K562 (cell line): Measurements from ENCODE around the gene FTH1. TPM values are rescaled to one million over a fixed set of nuclear protein-coding genes. Genes with fewer than 3 reads are reported as not detected.

Experiments used
- DMBX1 ChIP-seq: fragments of 250-450 bp; sonication (Bioruptor Pico); IDR thresholded peaks from 2 replicates; pipeline ENCODE4 v1.8.0; 2022; ENCODE audit warnings: inconsistent platforms, mild to moderate bottlenecking, moderate library complexity, borderline replicate concordance
- HBP1 ChIP-seq: fragments of 450-650 bp; formaldehyde crosslinking; IDR thresholded peaks from 2 replicates; pipeline ENCODE4 v1.4.0; 2022; ENCODE audit warnings: missing genetic modification characterization
- HOMEZ ChIP-seq: fragments of 250-450 bp; sonication (Bioruptor Pico); IDR thresholded peaks from 2 replicates; pipeline ENCODE4 v1.4.0; 2020; ENCODE audit warnings: mild to moderate bottlenecking, moderate library complexity
- IFI16 ChIP-seq: fragments of 250-450 bp; sonication (Bioruptor Pico); IDR thresholded peaks from 2 replicates; pipeline ENCODE4 v2.1.2; 2022; ENCODE audit warnings: mild to moderate bottlenecking, inconsistent platforms
- NFIX ChIP-seq: fragments of 250-450 bp; sonication (Bioruptor Pico); IDR thresholded peaks from 2 replicates; pipeline ENCODE4 v1.4.0; 2020; ENCODE audit warnings: low read depth, mild to moderate bottlenecking, moderate library complexity
- POLR2AphosphoS5 ChIP-seq: IDR thresholded peaks from 2 replicates; pipeline ENCODE4 v1.6.1; 2011; ENCODE audit warnings: mild to moderate bottlenecking, low read depth, low read length, moderate library complexity; ENCODE audit not compliant: control insufficient read depth, insufficient read depth
- REST ChIP-seq, 2 experiments: fragments of 450-650 bp; formaldehyde crosslinking in 1 of 2; IDR thresholded peaks; 2 replicates each; pipeline versions ENCODE4 v1.4.0 to v1.6.1; 2014 to 2020; ENCODE audit warnings: mild to moderate bottlenecking in 2 of 2, borderline replicate concordance in 1 of 2, low read depth in 1 of 2
- SNAPC5 ChIP-seq: fragments of 250-450 bp; sonication (Bioruptor Pico); IDR thresholded peaks from 2 replicates; pipeline ENCODE4 v1.8.0; 2021; ENCODE audit warnings: moderate library complexity, mild to moderate bottlenecking, inconsistent platforms
- ZNF212 ChIP-seq: fragments of 450-650 bp; formaldehyde crosslinking; IDR thresholded peaks from 2 replicates; pipeline ENCODE4 v1.4.0; 2020; ENCODE audit warnings: mild to moderate bottlenecking
- ZNF395 ChIP-seq: fragments of 200-800 bp; sonication (Bioruptor generic); IDR thresholded peaks from 2 replicates; pipeline ENCODE4 v1.6.1; 2017; ENCODE audit warnings: missing genetic modification characterization, missing compliant biosample characterization
- polyA plus RNA-seq, 8 experiments: library from polyadenylated mRNA; depleted of rRNA in 4 of 8; stranded (reverse) in 5 of 8; unstranded in 3 of 8; fragments of >200 nt; fragmentation: Nextera tagmentation in 2 of 8; fragmentation: Illumina TruSeq in 1 of 8; extraction: Ambion mirVana in 2 of 8; extraction: Trizol in 1 of 8; gene quantifications; 2 replicates each; pipeline versions ENCODE4 v1.2.1 to v1.2.3, GENCODE V29; 2011 to 2014; ENCODE audit warnings: inconsistent platforms in 1 of 8, missing spikeins in 1 of 8
- total RNA-seq, 7 experiments: library from RNA; depleted of rRNA in 6 of 7; stranded (reverse); fragments of >200 nt in 6 of 7; fragmentation: Illumina TruSeq in 2 of 7; extraction: Trizol in 2 of 7; gene quantifications; 2 replicates each; pipeline versions ENCODE4 v1.2.1 to v1.2.3, GENCODE V29; 2011 to 2021; ENCODE audit warnings: low replicate concordance in 1 of 7

FTH1 gene
- total and polyA plus RNA-seq, 9 of the 15 experiments (the other 6 are each of a cell fraction or from before 2014, with no cell fraction given): 370 to 3,146 (median 802) TPM

GRCh38 chr11:61967116-61967923 is at the start of gene FTH1 (continued):
- TF ChIP-seq HBP1 (CRISPR knock-in tag): no peak; the same call in 1 of the 2 replicates
- no peak for TF ChIP-seq NFIX (CRISPR knock-in tag)
- peak; percentile 42; the same call in 1 of the 2 replicates for TF ChIP-seq ZNF395 (CRISPR knock-in tag)
- no peak for TF ChIP-seq DMBX1 (CRISPR knock-in tag)
- TF ChIP-seq SNAPC5 (CRISPR knock-in tag): no peak
- TF ChIP-seq ZNF212: 0 out of 2 replicates have a peak, but pooled peaks have one; percentile 24
- TF ChIP-seq HOMEZ: no peak
- TF ChIP-seq REST (IDR thresholded peaks at IDR 0.05; ENCODE audit: borderline replicate concordance): no peak
- peak; percentile 15; the same call in 1 of the 2 replicates for TF ChIP-seq REST (CRISPR knock-in tag; IDR thresholded peaks at IDR 0.05; ENCODE audit: low read depth)
- TF ChIP-seq POLR2AphosphoS5: peak; percentile 87; the same call in 1 of the 2 replicates
- TF ChIP-seq IFI16: no peak
